ENCODE data around the gene MPV17L2. TPM values are rescaled to one million over a fixed set of nuclear protein-coding genes. Genes with fewer than 3 reads are reported as not detected.

The MPV17L2 gene
- total RNA-seq, 1 experiment from 2014 or later, result 13.3 TPM

GRCh38 chr19:18173572-18174288 lies 19.3 kb upstream of the MPV17L2 start, which contains the start of gene IFI30:
TSS of gene IFI30 (plus strand) at chr19:18173813. CDS start at chr19:18173842, 29 bp downstream.
- no peak for DNase-seq (ENCODE audit: low read depth, low spot score)
- ChIA-PET CTCF (no interaction called here), POLR2A (no interaction called here)
- in situ Hi-C loops (cut with HindIII; ENCODE audit: low pct_unique_long_range_greater_than_20kb, low sequenced_read_pairs), result no loop called here
- H3K36me3 ChIP-seq (ENCODE audit: control insufficient read depth, insufficient read depth, low read length), result no peaks in the 10 kb centered on the region
- BruUV-seq (replicated peaks), result no TSS peak
- H3K27ac ChIP-seq (ENCODE audit: low read length), result peak within 1 kb of the TSS; percentile 61
- H3K4me1 ChIP-seq (ENCODE audit: control insufficient read depth, insufficient read depth, low read length), result peaks cover 6% of the 10 kb centered on the region; the same call in 1 of the 2 replicates
- intact Hi-C loops (cut with micrococcal nuclease; ENCODE audit: unreplicated experiment), result no loop called here
- H3K4me3 ChIP-seq (ENCODE audit: low read depth in 2 of 2, low read length in 2 of 2), result peak within 1 kb of the TSS; percentile 64 to 76
- peak; percentile 87 for ATAC-seq
- TF ChIP-seq POLR2AphosphoS5 (IDR thresholded peaks at IDR 0.05; ENCODE audit: low read depth, low read length), result peak; percentile 74; the same call in 1 of the 2 replicates
- 0 out of 2 replicates have a peak, but pooled peaks have one; percentile 68 for TF ChIP-seq SIN3A (IDR thresholded peaks at IDR 0.05; ENCODE audit: borderline replicate concordance, insufficient read depth, low read depth, low read length)
- no peak for TF ChIP-seq TCF7L2 (IDR thresholded peaks at IDR 0.05; ENCODE audit: low read depth, low read length)
- no peak for TF ChIP-seq REST (IDR thresholded peaks at IDR 0.05; ENCODE audit: insufficient read depth in 1 of 2, low read depth in 2 of 2, low read length in 1 of 2)
- no peaks in the 10 kb centered on the region for H3K27me3 ChIP-seq (ENCODE audit: control insufficient read depth, insufficient read depth, low read length)
- no peaks in the 10 kb centered on the region for H3K9me3 ChIP-seq (ENCODE audit: control insufficient read depth, insufficient read depth, low read depth, low read length)

DNA sequence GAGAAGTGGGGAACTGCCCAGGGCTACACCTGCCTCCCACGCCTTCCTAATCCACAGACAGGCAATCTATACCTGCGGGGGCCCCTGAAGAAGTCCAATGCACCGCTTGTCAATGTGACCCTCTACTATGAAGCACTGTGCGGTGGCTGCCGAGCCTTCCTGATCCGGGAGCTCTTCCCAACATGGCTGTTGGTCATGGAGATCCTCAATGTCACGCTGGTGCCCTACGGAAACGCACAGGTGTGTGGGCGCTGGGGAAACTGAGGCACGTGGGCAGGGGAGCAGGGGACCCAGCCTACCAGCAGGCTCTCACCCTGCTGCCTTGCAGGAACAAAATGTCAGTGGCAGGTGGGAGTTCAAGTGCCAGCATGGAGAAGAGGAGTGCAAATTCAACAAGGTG lies 18.0 kb upstream of the MPV17L2 start:
- in situ Hi-C loops (cut with HindIII; ENCODE audit: low pct_unique_long_range_greater_than_20kb, low sequenced_read_pairs) (no loop called here), intact Hi-C loops (cut with micrococcal nuclease; ENCODE audit: unreplicated experiment) (no loop called here)
- H3K9me3 ChIP-seq (ENCODE audit: control insufficient read depth, insufficient read depth, low read depth, low read length), result no peaks in the 10 kb centered on the region
- DNase-seq (ENCODE audit: low read depth, low spot score) (no peak), ATAC-seq (no peak)
- no TSS peak for BruUV-seq (replicated peaks)
- no peak for TF ChIP-seq SIN3A (IDR thresholded peaks at IDR 0.05; ENCODE audit: borderline replicate concordance, insufficient read depth, low read depth, low read length)
- TF ChIP-seq REST (IDR thresholded peaks at IDR 0.05; ENCODE audit: insufficient read depth in 1 of 2, low read depth in 2 of 2, low read length in 1 of 2), result no peak
- no peak for TF ChIP-seq POLR2AphosphoS5 (IDR thresholded peaks at IDR 0.05; ENCODE audit: low read depth, low read length)
- H3K27ac ChIP-seq (ENCODE audit: low read length), result no peak overlapping the region
- ChIA-PET POLR2A (no interaction called here), CTCF (no interaction called here)
- peak overlapping the region; percentile 64 to 76; a peak in 2 of 4 replicates for H3K4me3 ChIP-seq (ENCODE audit: low read depth in 2 of 2, low read length in 2 of 2)
- no peaks in the 10 kb centered on the region for H3K36me3 ChIP-seq (ENCODE audit: control insufficient read depth, insufficient read depth, low read length)
- no peaks in the 10 kb centered on the region for H3K27me3 ChIP-seq (ENCODE audit: control insufficient read depth, insufficient read depth, low read length)
- H3K4me1 ChIP-seq (ENCODE audit: control insufficient read depth, insufficient read depth, low read length), result peaks cover 6% of the 10 kb centered on the region; the same call in 1 of the 2 replicates
